ENCODE results near the gene BICRAL.

- TF ChIP-seq CTCF (IDR thresholded peaks at IDR 0.05; ENCODE audit: low read depth, low read length) (no peak), EZH2phosphoT487 (IDR thresholded peaks at IDR 0.05; ENCODE audit: low read depth) (no peak)
Observed at GRCh38 chr6:42774201-42774600, 7.7 kb upstream of the BICRAL start.

All from OCI-LY3 (cell line).